Measurements from ENCODE around the gene OR56B4. TPM values are rescaled to one million over a fixed set of nuclear protein-coding genes. Genes with fewer than 3 reads are reported as not detected.
"Not testable (repeated sequence)": the region's sequence is repeated elsewhere in the genome, so short reads cannot be mapped to it uniquely, and the experiment has no call there.

OR56B4 gene
- total RNA-seq, 1 donor from 2014 or later = not detected

GRCh38 chr11:6116638-6117037 lies 9.2 kb downstream of the OR56B4 start:
- H3K4me3 ChIP-seq (ENCODE audit: low read depth, low read length) = no peak overlapping the region
- TF ChIP-seq, protein P1, sequence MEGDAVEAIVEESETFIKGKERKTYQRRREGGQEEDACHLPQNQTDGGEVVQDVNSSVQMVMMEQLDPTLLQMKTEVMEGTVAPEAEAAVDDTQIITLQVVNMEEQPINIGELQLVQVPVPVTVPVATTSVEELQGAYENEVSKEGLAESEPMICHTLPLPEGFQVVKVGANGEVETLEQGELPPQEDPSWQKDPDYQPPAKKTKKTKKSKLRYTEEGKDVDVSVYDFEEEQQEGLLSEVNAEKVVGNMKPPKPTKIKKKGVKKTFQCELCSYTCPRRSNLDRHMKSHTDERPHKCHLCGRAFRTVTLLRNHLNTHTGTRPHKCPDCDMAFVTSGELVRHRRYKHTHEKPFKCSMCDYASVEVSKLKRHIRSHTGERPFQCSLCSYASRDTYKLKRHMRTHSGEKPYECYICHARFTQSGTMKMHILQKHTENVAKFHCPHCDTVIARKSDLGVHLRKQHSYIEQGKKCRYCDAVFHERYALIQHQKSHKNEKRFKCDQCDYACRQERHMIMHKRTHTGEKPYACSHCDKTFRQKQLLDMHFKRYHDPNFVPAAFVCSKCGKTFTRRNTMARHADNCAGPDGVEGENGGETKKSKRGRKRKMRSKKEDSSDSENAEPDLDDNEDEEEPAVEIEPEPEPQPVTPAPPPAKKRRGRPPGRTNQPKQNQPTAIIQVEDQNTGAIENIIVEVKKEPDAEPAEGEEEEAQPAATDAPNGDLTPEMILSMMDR (conservative IDR thresholded peaks at IDR 0.05; ENCODE audit: low read depth, low read length) = no peak
- no peak for DNase-seq (ENCODE audit: low read depth)

- no peak overlapping the region for H3K4me3 ChIP-seq (ENCODE audit: low read depth, low read length)
- TF ChIP-seq, protein P1 (conservative IDR thresholded peaks at IDR 0.05; ENCODE audit: low read depth, low read length) = no peak
- DNase-seq (ENCODE audit: low read depth) = no peak
Measured at GRCh38 chr11:6124245-6124644, 16.8 kb downstream of the OR56B4 start.

GRCh38 chr11:6127881-6128280 lies 20.4 kb downstream of the OR56B4 start:
- H3K4me3 ChIP-seq (ENCODE audit: low read depth, low read length) = no peak overlapping the region
- DNase-seq (ENCODE audit: low read depth) = no peak

GRCh38 chr11:6129011-6129410 lies 21.5 kb downstream of the OR56B4 start:
- H3K4me3 ChIP-seq (ENCODE audit: low read depth, low read length) = no peak overlapping the region
- no peak for DNase-seq (ENCODE audit: low read depth)
- TF ChIP-seq, protein P1 (conservative IDR thresholded peaks at IDR 0.05; ENCODE audit: low read depth, low read length) = no peak

More at GRCh38 chr11:6127881-6128280, 20.4 kb downstream of the OR56B4 start:
- TF ChIP-seq, protein P1 (conservative IDR thresholded peaks at IDR 0.05; ENCODE audit: low read depth, low read length) = no peak

- no peak overlapping the region for H3K4me3 ChIP-seq (ENCODE audit: low read depth, low read length)
- DNase-seq (ENCODE audit: low read depth) = no peak
- TF ChIP-seq, protein P1 (conservative IDR thresholded peaks at IDR 0.05; ENCODE audit: low read depth, low read length) = no peak
Measured at GRCh38 chr11:6129635-6130034, 22.2 kb downstream of the OR56B4 start.

DNA sequence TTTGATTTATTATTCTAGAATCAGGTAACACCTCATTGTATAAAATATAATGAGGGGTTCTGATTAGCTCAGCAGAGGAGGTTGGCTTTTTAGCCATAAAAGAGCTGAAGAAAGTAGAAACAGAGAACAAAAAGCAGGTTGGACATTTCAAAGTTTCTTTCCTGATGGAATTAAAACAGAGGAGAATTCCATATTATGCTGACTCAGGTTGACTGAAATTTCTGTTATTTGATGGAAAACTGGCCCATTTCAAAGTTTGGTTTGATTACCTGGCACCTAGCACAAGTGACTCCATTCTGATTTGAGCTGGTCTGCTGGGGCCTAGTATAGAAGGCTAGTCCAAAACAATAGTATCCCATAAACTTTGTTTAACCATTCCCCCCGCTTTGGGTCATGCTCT lies 24.9 kb downstream of the OR56B4 start:
- TF ChIP-seq, protein P1 (conservative IDR thresholded peaks at IDR 0.05; ENCODE audit: low read depth, low read length) = no peak
- DNase-seq (ENCODE audit: low read depth) = no peak

GRCh38 chr11:6135936-6136335 lies 28.5 kb downstream of the OR56B4 start:
- not testable (repeated sequence) for DNase-seq (ENCODE audit: low read depth); H3K4me3 ChIP-seq (ENCODE audit: low read depth, low read length)

More for the DNA sequence above, 24.9 kb downstream of the OR56B4 start:
- H3K4me3 ChIP-seq (ENCODE audit: low read depth, low read length) = no peak overlapping the region

Measured in epithelial cell of proximal tubule (primary cell).